ENCODE data around the gene EXOSC10.
"Not testable (repeated sequence)": the region's sequence is repeated elsewhere in the genome, so short reads cannot be mapped to it uniquely, and the experiment has no call there.

EXOSC10 gene

DNA sequence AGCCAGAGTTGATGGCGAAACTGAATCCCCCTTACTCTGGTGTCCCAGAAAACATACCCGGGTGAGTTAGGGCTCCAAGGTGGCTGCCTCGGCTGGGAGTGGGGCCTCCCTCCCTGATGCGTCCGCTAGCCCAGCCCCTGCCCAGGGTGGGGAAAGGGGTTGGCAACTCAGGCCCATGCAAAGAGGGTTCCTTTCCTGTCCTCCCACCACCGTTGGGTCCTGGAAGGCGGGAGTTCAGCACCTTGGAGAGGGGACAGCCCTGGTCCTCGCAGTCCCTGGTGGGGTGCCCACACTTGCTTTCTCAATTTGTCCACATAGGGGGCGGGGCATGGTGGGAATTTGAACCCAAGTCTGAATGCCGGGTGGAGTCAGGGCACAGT, 45.9 kb downstream of the EXOSC10 start:
- no peaks in the 10 kb centered on the region for H3K27me3 ChIP-seq (ENCODE audit: insufficient read depth, low read depth, severe bottlenecking)
- H3K4me3 ChIP-seq (ENCODE audit: low read depth, low read length): no peak overlapping the region
- no peak for DNase-seq
- TF ChIP-seq, protein P1, sequence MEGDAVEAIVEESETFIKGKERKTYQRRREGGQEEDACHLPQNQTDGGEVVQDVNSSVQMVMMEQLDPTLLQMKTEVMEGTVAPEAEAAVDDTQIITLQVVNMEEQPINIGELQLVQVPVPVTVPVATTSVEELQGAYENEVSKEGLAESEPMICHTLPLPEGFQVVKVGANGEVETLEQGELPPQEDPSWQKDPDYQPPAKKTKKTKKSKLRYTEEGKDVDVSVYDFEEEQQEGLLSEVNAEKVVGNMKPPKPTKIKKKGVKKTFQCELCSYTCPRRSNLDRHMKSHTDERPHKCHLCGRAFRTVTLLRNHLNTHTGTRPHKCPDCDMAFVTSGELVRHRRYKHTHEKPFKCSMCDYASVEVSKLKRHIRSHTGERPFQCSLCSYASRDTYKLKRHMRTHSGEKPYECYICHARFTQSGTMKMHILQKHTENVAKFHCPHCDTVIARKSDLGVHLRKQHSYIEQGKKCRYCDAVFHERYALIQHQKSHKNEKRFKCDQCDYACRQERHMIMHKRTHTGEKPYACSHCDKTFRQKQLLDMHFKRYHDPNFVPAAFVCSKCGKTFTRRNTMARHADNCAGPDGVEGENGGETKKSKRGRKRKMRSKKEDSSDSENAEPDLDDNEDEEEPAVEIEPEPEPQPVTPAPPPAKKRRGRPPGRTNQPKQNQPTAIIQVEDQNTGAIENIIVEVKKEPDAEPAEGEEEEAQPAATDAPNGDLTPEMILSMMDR (IDR thresholded peaks at IDR 0.05; ENCODE audit: low read depth, low read length): no peak
- no peak overlapping the region for H3K27ac ChIP-seq
- H3K9me3 ChIP-seq (ENCODE audit: severe bottlenecking): no peaks in the 10 kb centered on the region
- H3K36me3 ChIP-seq: peaks cover 30% of the 10 kb centered on the region

DNA sequence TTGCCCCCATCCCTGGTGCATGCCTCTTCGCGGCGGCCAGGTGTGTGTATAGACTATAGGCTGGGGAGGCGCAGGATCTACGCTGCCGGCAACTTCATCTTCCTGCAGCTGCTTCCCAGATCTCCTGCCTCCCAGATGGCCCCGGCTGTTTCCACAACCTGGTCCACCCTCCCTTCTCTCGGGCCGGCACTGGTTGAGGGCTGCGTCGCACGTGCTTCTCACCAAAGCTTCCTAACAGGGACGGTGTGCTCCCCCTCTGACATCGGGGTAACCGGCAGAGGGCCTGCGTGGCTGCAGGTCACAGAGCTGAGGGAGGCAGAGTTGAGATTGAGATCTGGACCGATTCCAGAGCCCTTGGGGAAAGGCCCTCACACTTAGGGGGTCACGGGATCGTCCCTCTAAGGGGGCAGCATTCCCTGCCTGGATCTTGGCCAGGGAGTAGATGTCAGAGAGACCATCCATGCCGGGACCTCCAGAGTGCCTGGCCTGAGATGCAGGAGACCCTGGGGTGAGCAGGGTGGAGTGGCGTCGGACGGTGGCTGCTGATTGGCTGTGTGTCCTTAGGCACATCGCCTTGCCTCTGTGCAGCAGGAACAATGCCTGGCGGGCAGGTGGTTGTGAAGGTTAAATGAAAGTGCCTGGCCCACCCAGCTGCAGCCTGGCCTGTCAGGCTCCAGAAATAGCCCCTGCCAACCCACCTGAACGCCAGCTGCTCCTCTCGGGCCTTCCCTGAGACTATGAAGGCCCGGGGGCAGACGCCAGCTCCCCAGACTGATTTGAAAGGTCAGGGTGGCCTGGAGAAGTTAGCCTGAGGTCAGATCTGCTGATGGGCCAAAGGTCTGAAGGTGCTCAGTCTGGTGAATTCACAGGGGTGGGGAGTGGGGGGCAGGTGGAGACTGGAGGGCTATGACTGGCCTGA, 46.6 kb downstream of the EXOSC10 start:
- peaks cover 23% of the 10 kb centered on the region for H3K36me3 ChIP-seq
- peak; percentile 71 for DNase-seq
- H3K9me3 ChIP-seq (ENCODE audit: severe bottlenecking): no peaks in the 10 kb centered on the region
- no peaks in the 10 kb centered on the region for H3K27me3 ChIP-seq (ENCODE audit: insufficient read depth, low read depth, severe bottlenecking)
- H3K27ac ChIP-seq: peak overlapping the region; percentile 74
- peak overlapping the region; percentile 38 for H3K4me3 ChIP-seq (ENCODE audit: low read depth, low read length)
- TF ChIP-seq, protein P1 (IDR thresholded peaks at IDR 0.05; ENCODE audit: low read depth, low read length): no peak

DNA sequence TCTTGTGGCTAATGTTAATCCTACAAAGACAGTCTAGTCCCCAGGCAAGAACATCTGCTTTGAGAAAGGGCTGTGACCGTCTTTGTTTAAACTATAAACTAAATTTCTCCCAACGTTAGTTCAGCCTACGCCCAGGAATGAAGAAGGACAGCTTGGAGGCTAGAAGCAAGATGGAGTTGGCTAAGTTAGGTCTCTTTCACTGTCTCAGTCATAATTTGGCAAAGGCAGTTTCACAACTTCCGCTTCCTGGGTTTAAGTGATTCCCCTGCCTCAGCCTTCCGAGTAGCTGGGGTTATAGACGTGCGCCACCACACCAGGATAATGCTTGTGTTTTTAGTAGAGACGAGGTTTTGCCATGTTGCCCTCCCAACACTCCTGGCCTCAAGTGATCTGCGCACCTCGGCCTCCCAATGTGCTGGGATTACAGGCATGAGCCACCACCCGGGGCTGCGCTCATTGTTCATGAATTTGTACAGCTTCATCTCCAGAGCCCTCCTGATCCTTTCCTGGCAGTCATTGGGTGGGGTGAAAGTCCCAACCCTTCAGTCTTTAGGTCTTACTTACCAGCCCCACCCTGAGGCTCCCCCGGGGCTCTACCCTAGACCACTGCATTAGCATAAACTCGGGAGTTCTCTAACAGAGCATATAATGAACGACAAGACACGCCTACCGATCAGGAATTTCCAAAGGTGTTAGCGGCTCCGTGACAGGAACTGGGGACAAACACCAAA, 47.7 kb downstream of the EXOSC10 start:
- Histone ChIP-seq H3K9me3 (ENCODE audit: severe bottlenecking) (no peaks in the 10 kb centered on the region), H3K4me3 (ENCODE audit: low read depth, low read length) (peak overlapping the region; percentile 38), H3K27ac (peak overlapping the region; percentile 74), H3K36me3 (peaks cover 15% of the 10 kb centered on the region), H3K27me3 (ENCODE audit: insufficient read depth, low read depth, severe bottlenecking) (no peaks in the 10 kb centered on the region)
- DNase-seq: peak; percentile 61
- TF ChIP-seq, protein P1 (IDR thresholded peaks at IDR 0.05; ENCODE audit: low read depth, low read length): no peak

DNA sequence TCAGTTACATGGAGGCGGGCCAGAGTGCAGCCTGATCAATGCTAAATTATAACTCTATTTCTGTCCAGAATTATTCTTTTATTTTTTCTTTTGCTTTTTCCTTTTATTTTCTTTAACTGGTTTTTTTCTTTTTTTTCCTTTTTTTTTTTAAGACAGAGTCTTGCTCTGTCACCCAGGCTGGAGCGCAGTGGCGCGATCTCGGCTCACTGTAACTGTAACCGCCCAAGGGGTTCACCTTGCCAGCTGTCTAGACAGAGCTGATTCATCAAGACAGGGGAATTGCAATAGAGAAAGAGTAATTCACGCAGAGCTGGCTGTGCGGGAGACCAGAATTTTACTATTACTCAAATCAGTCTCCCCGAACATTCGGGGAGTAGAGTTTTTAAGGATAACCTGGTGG, 48.5 kb downstream of the EXOSC10 start:
- Histone ChIP-seq H3K27ac (peak overlapping the region; percentile 74), H3K4me3 (ENCODE audit: low read depth, low read length) (peak overlapping the region; percentile 38)
- H3K9me3 ChIP-seq (ENCODE audit: severe bottlenecking); H3K36me3 ChIP-seq; H3K27me3 ChIP-seq (ENCODE audit: insufficient read depth, low read depth, severe bottlenecking); DNase-seq: not testable (repeated sequence)

DNA sequence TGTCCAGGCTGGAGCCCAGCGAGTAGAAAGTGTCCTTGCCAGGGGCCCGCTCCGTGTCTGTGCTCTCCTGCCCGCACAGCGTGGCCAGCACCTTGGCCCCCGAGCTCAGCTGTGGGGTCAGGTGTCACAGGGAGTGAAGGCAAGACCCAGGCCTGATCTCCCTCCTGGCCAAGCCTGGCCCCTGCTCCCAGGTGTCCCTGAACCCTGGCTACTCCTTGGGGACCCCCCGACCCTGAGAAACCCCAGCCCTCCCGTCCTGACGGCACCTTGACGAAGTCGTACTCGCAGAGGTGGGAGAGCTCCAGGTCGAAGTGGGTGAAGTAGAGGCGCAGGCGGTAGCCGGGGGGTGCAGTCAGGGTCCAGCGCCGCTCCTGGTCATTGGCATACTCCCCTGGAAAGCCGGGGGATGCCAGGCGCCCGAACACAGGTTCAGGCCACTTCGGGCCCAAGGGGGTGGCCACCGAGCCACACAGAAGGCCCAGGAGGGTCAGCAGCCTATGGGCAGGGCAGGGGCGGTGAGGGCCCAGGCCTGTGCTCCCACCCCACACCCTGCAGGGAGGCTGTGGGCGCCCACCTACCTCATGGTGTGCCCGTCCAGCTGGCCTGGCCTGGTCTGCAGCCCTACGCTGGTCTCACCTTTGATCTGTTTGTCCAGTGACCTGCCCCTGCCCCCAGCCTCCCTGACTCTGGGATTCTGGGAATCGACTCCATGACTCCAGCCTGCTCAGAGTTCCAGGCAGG, 52.9 kb downstream of the EXOSC10 start, which contains the start of gene MASP2:
Gene MASP2, minus strand, starts transcription at position 615 of the 741 bp plus-strand sequence. Its CDS starts 32 bp downstream, at position 583.
- no peak within 1 kb of the TSS for H3K4me3 ChIP-seq (ENCODE audit: low read depth, low read length)
- DNase-seq: no peak
- H3K36me3 ChIP-seq: no peaks in the 10 kb centered on the region
- H3K27ac ChIP-seq: no peak within 1 kb of the TSS
- no peaks in the 10 kb centered on the region for H3K9me3 ChIP-seq (ENCODE audit: severe bottlenecking)
- TF ChIP-seq, protein P1 (IDR thresholded peaks at IDR 0.05; ENCODE audit: low read depth, low read length): no peak
- H3K27me3 ChIP-seq (ENCODE audit: insufficient read depth, low read depth, severe bottlenecking): no peaks in the 10 kb centered on the region

DNA sequence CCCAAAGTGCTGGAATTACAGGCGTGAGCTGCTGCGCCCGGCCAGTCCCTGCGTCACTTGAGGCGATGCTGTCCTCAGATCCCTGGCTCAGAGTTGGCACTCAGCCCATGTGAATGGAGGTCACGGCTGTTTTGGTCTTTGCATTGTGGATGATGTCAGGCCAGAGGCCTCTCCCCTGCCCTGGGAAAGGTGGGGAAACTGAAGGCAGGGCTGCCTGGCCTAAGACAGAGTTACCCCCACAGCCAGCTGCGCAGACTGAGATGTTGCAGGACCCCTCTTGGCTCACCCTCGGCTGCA, 53.5 kb downstream of the EXOSC10 start:
- no peak for DNase-seq
- H3K4me3 ChIP-seq (ENCODE audit: low read depth, low read length): no peak overlapping the region
- TF ChIP-seq, protein P1 (IDR thresholded peaks at IDR 0.05; ENCODE audit: low read depth, low read length): no peak
- no peak overlapping the region for H3K27ac ChIP-seq
- H3K9me3 ChIP-seq (ENCODE audit: severe bottlenecking): no peaks in the 10 kb centered on the region
- no peaks in the 10 kb centered on the region for H3K27me3 ChIP-seq (ENCODE audit: insufficient read depth, low read depth, severe bottlenecking)
- H3K36me3 ChIP-seq: no peaks in the 10 kb centered on the region

Measured in WERI-Rb-1 (cell line).